GM23338 (cell line): ENCODE results near the gene MAGEA4. TPM values are rescaled to one million over a fixed set of nuclear protein-coding genes. Genes with fewer than 3 reads are reported as not detected.

Experiments
- ATAC-seq: fragments of 200-7000 bp; cut with Tn5 transposase; 3 replicates; pipeline ENCODE4 v1.9.1; 2020
- DNase-seq: peaks from one replicate; pipeline ENCODE4 v3.0.0-alpha.2; 2015; ENCODE audit warnings: low spot score
- H2AFZ ChIP-seq: fragments of 200-600 bp; sonication (generic); 2 replicates; pipeline ENCODE4 v1.8.0; 2016; ENCODE audit warnings: antibody characterized with exemption, mild to moderate bottlenecking, moderate library complexity
- H3F3A ChIP-seq: fragments of 200-600 bp; sonication (generic); replicated peaks from 2 replicates; pipeline ENCODE4 v1.8.0; 2017; ENCODE audit warnings: antibody characterized with exemption, mixed run types, low read depth
- H3K27ac ChIP-seq: fragments of 200-600 bp; sonication (generic); 2 replicates; pipeline ENCODE4 v1.6.1; 2016; ENCODE audit warnings: low read depth
- H3K27me3 ChIP-seq: fragments of 200-600 bp; sonication (generic); 2 replicates; pipeline ENCODE4 v1.8.0; 2016; ENCODE audit warnings: mild to moderate bottlenecking, mixed run types, moderate library complexity; ENCODE audit not compliant: insufficient read depth
- H3K36me3 ChIP-seq: fragments of 200-600 bp; sonication (generic); 2 replicates; pipeline ENCODE4 v1.8.0; 2016; ENCODE audit warnings: mild to moderate bottlenecking; ENCODE audit not compliant: insufficient read depth
- H3K4me1 ChIP-seq: fragments of 200-600 bp; sonication (generic); 2 replicates; pipeline ENCODE4 v1.8.0; 2016; ENCODE audit warnings: mild to moderate bottlenecking, moderate library complexity; ENCODE audit not compliant: insufficient read depth
- H3K4me2 ChIP-seq: fragments of 200-600 bp; sonication (generic); 2 replicates; pipeline ENCODE4 v1.7.1; 2017; ENCODE audit warnings: mixed run types
- H3K4me3 ChIP-seq: fragments of 200-600 bp; sonication (generic); 2 replicates; pipeline ENCODE4 v1.6.1; 2016; ENCODE audit warnings: mixed run types
- H3K79me2 ChIP-seq: fragments of 200-600 bp; sonication (generic); replicated peaks from 2 replicates; pipeline ENCODE4 v1.8.0; 2017; ENCODE audit warnings: mild to moderate bottlenecking; ENCODE audit not compliant: insufficient read depth
- H3K9me2 ChIP-seq: fragments of 200-600 bp; sonication (generic); 2 replicates; pipeline ENCODE4 v1.8.0; 2017; ENCODE audit not compliant: insufficient read depth
- H4K20me1 ChIP-seq: fragments of 200-600 bp; sonication (generic); replicated peaks from 2 replicates; pipeline ENCODE4 v1.8.0; 2017; ENCODE audit warnings: mild to moderate bottlenecking; ENCODE audit not compliant: insufficient read depth
- H3K27ac Mint-ChIP-seq: 2 replicates; pipeline ENCODE4 v1.8.0; 2020; ENCODE audit warnings: inconsistent platforms, mild to moderate bottlenecking, moderate library complexity, mixed read lengths
- H3K27me3 Mint-ChIP-seq: 3 replicates; pipeline ENCODE4 v1.8.0; 2022; ENCODE audit warnings: low read depth, mild to moderate bottlenecking, moderate library complexity, mixed read lengths, inconsistent platforms; ENCODE audit not compliant: insufficient read depth, poor library complexity
- H3K36me3 Mint-ChIP-seq: 3 replicates; pipeline ENCODE4 v1.8.0; 2021; ENCODE audit warnings: low read depth, mild to moderate bottlenecking, inconsistent platforms, moderate library complexity, mixed read lengths
- H3K4me1 Mint-ChIP-seq: 3 replicates; pipeline ENCODE4 v1.8.0; 2020; ENCODE audit warnings: mild to moderate bottlenecking, inconsistent platforms, mixed read lengths
- H3K4me3 Mint-ChIP-seq: 3 replicates; pipeline ENCODE4 v1.8.0; 2021; ENCODE audit warnings: moderate library complexity, mild to moderate bottlenecking, inconsistent platforms, mixed read lengths
- H3K9me3 Mint-ChIP-seq: 3 replicates; pipeline ENCODE4 v1.8.0; 2020; ENCODE audit warnings: moderate library complexity, mild to moderate bottlenecking, inconsistent platforms, mixed read lengths
- EZH2 ChIP-seq: fragments of 200-600 bp; sonication (generic); IDR thresholded peaks from one replicate; pipeline ENCODE4 v1.8.0; 2017; ENCODE audit warnings: antibody characterized with exemption, mild to moderate bottlenecking, low read depth; ENCODE audit not compliant: unreplicated experiment
- EZH2phosphoT487 ChIP-seq: fragments of 200-600 bp; sonication (generic); IDR thresholded peaks from one replicate; pipeline ENCODE4 v1.8.1; 2018; ENCODE audit warnings: antibody characterized with exemption; ENCODE audit not compliant: unreplicated experiment
- NANOG ChIP-seq: IDR thresholded peaks from 2 replicates; pipeline ENCODE4 v1.6.1; 2016; ENCODE audit warnings: antibody characterized with exemption, borderline replicate concordance
- STAT1 ChIP-seq: IDR thresholded peaks from one replicate; pipeline ENCODE4 v1.6.1; 2016; ENCODE audit warnings: antibody characterized with exemption; ENCODE audit not compliant: unreplicated experiment
- ZNF462 ChIP-seq: fragments of 250-450 bp; sonication (Bioruptor Pico); IDR thresholded peaks from 2 replicates; pipeline ENCODE4 v1.5.0; 2020; ENCODE audit warnings: mild to moderate bottlenecking, moderate library complexity
- polyA plus RNA-seq: library from polyadenylated mRNA; unstranded; fragments of >200 nt; fragmentation: Nextera tagmentation; extraction: Ambion mirVana; gene quantifications from 2 replicates; pipeline ENCODE4 v1.2.1, GENCODE V29; 2016
- total RNA-seq: library from RNA; depleted of rRNA; stranded (reverse); fragments of >200 nt; shearing (Covaris generic); gene quantifications from 2 replicates; pipeline ENCODE4 v1.2.3, GENCODE V29; 2014
- TF ChIP-seq, protein P1 (sequence below): IDR thresholded peaks from one replicate; pipeline ENCODE4 v1.6.1; 2018; ENCODE audit warnings: antibody characterized with exemption; ENCODE audit not compliant: unreplicated experiment

Gene MAGEA4
- total and polyA plus RNA-seq, 2 experiments from 2014 or later, result 0.73 to 2.8 TPM

DNA sequence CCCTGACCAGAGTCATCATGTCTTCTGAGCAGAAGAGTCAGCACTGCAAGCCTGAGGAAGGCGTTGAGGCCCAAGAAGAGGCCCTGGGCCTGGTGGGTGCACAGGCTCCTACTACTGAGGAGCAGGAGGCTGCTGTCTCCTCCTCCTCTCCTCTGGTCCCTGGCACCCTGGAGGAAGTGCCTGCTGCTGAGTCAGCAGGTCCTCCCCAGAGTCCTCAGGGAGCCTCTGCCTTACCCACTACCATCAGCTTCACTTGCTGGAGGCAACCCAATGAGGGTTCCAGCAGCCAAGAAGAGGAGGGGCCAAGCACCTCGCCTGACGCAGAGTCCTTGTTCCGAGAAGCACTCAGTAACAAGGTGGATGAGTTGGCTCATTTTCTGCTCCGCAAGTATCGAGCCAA lies 11.0 kb downstream of the MAGEA4 start (continued):
- TF ChIP-seq ZNF462, result no peak

- Histone ChIP-seq H3K36me3 (no peaks in the 10 kb centered on the region), H3K4me2 (no peak overlapping the region), H3K27me3 (no peaks in the 10 kb centered on the region), H3K79me2 (no peaks in the 10 kb centered on the region), H3K4me1 (no peaks in the 10 kb centered on the region), H2AFZ (no peak overlapping the region), H4K20me1 (no peaks in the 10 kb centered on the region), H3K27ac (no peak overlapping the region), H3F3A (no peaks in the 10 kb centered on the region), H3K9me2 (no peaks in the 10 kb centered on the region), H3K4me3 (no peak overlapping the region)
- Mint-ChIP-seq H3K27ac (no peak overlapping the region), H3K4me1 (peaks cover 7% of the 10 kb centered on the region; the same call in 2 of the 3 replicates), H3K36me3 (no peaks in the 10 kb centered on the region), H3K27me3 (peaks cover 2% of the 10 kb centered on the region), H3K9me3 (no peaks in the 10 kb centered on the region), H3K4me3 (no peak overlapping the region)
- ATAC-seq (no peak), DNase-seq (no peak)
- TF ChIP-seq EZH2, result no peak
- TF ChIP-seq NANOG, result no peak
- TF ChIP-seq, protein P1, sequence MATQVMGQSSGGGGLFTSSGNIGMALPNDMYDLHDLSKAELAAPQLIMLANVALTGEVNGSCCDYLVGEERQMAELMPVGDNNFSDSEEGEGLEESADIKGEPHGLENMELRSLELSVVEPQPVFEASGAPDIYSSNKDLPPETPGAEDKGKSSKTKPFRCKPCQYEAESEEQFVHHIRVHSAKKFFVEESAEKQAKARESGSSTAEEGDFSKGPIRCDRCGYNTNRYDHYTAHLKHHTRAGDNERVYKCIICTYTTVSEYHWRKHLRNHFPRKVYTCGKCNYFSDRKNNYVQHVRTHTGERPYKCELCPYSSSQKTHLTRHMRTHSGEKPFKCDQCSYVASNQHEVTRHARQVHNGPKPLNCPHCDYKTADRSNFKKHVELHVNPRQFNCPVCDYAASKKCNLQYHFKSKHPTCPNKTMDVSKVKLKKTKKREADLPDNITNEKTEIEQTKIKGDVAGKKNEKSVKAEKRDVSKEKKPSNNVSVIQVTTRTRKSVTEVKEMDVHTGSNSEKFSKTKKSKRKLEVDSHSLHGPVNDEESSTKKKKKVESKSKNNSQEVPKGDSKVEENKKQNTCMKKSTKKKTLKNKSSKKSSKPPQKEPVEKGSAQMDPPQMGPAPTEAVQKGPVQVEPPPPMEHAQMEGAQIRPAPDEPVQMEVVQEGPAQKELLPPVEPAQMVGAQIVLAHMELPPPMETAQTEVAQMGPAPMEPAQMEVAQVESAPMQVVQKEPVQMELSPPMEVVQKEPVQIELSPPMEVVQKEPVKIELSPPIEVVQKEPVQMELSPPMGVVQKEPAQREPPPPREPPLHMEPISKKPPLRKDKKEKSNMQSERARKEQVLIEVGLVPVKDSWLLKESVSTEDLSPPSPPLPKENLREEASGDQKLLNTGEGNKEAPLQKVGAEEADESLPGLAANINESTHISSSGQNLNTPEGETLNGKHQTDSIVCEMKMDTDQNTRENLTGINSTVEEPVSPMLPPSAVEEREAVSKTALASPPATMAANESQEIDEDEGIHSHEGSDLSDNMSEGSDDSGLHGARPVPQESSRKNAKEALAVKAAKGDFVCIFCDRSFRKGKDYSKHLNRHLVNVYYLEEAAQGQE, result no peak
- TF ChIP-seq STAT1, result no peak
- TF ChIP-seq EZH2phosphoT487, result no peak
- no peak for TF ChIP-seq ZNF462
These were observed 16.4 kb downstream of the MAGEA4 start for GRCh38 chrX:151929126-151929525.
